ENCODE measurements around the gene DHRSX. TPM values are rescaled to one million over a fixed set of nuclear protein-coding genes. Genes with fewer than 3 reads are reported as not detected.

DHRSX gene
- total and polyA plus RNA-seq, 2 of the 13 experiments (the other 11 are each of a cell fraction or from before 2014, with no cell fraction given): 15.5 to 24.3 TPM

DNA sequence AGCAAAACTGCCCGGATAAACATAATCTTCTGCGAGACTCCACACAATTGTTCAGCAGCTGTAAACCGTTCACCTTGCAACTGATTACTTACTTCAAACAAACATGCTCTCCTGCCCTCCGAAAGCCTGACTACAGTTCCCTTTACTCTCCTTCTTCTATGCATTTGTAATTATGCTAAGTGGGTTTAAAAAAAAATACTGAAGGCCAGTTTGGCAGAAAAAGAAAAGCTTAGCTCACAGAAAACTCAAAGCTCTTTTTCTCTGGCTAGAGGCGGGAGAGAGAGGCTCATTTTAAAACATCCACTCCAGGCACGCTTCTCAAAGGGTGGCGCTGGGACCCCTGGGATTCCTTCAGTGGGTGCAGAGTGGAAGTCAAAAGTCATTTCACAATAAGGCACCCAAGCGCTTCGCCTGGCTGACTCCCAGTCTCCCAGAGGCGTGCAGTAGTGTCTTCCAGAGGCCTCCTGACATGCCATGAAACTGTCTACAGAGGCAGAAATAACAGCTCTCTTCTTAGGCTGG is 1.9 kb downstream of the DHRSX start (continued):
- TF ChIP-seq EP300 (IDR thresholded peaks at IDR 0.05; ENCODE audit: low read depth in 2 of 2, low read length in 2 of 2): no peak
- TF ChIP-seq EP300 (CRISPR knock-in tag; IDR thresholded peaks at IDR 0.05; ENCODE audit: borderline replicate concordance): no peak
- TF ChIP-seq, protein P1, sequence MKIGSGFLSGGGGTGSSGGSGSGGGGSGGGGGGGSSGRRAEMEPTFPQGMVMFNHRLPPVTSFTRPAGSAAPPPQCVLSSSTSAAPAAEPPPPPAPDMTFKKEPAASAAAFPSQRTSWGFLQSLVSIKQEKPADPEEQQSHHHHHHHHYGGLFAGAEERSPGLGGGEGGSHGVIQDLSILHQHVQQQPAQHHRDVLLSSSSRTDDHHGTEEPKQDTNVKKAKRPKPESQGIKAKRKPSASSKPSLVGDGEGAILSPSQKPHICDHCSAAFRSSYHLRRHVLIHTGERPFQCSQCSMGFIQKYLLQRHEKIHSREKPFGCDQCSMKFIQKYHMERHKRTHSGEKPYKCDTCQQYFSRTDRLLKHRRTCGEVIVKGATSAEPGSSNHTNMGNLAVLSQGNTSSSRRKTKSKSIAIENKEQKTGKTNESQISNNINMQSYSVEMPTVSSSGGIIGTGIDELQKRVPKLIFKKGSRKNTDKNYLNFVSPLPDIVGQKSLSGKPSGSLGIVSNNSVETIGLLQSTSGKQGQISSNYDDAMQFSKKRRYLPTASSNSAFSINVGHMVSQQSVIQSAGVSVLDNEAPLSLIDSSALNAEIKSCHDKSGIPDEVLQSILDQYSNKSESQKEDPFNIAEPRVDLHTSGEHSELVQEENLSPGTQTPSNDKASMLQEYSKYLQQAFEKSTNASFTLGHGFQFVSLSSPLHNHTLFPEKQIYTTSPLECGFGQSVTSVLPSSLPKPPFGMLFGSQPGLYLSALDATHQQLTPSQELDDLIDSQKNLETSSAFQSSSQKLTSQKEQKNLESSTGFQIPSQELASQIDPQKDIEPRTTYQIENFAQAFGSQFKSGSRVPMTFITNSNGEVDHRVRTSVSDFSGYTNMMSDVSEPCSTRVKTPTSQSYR (CRISPR knock-in tag; IDR thresholded peaks at IDR 0.05; ENCODE audit: borderline replicate concordance): no peak
- TF ChIP-seq SRY (CRISPR knock-in tag; IDR thresholded peaks at IDR 0.05): 0 out of 2 replicates have a peak, but pooled peaks have one; percentile 14
- TF ChIP-seq, protein P2, sequence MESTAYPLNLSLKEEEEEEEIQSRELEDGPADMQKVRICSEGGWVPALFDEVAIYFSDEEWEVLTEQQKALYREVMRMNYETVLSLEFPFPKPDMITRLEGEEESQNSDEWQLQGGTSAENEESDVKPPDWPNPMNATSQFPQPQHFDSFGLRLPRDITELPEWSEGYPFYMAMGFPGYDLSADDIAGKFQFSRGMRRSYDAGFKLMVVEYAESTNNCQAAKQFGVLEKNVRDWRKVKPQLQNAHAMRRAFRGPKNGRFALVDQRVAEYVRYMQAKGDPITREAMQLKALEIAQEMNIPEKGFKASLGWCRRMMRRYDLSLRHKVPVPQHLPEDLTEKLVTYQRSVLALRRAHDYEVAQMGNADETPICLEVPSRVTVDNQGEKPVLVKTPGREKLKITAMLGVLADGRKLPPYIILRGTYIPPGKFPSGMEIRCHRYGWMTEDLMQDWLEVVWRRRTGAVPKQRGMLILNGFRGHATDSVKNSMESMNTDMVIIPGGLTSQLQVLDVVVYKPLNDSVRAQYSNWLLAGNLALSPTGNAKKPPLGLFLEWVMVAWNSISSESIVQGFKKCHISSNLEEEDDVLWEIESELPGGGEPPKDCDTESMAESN (CRISPR knock-in tag; conservative IDR thresholded peaks at IDR 0.05): no peak
- no peak for TF ChIP-seq HDAC6 (IDR thresholded peaks at IDR 0.05; ENCODE audit: low read depth, low read length)
- no peak for TF ChIP-seq ZNF777 (CRISPR knock-in tag; IDR thresholded peaks at IDR 0.05)
- no peak for TF ChIP-seq MEIS2 (CRISPR knock-in tag; IDR thresholded peaks at IDR 0.05)
- TF ChIP-seq MEF2D (CRISPR knock-in tag; IDR thresholded peaks at IDR 0.05): 0 out of 2 replicates have a peak, but pooled peaks have one; percentile 1
- TF ChIP-seq ZC3H13 (CRISPR knock-in tag; IDR thresholded peaks at IDR 0.05): no peak
- no peak for TF ChIP-seq FOSL1 (CRISPR knock-in tag; IDR thresholded peaks at IDR 0.05; ENCODE audit: borderline replicate concordance)
- TF ChIP-seq, protein P3, sequence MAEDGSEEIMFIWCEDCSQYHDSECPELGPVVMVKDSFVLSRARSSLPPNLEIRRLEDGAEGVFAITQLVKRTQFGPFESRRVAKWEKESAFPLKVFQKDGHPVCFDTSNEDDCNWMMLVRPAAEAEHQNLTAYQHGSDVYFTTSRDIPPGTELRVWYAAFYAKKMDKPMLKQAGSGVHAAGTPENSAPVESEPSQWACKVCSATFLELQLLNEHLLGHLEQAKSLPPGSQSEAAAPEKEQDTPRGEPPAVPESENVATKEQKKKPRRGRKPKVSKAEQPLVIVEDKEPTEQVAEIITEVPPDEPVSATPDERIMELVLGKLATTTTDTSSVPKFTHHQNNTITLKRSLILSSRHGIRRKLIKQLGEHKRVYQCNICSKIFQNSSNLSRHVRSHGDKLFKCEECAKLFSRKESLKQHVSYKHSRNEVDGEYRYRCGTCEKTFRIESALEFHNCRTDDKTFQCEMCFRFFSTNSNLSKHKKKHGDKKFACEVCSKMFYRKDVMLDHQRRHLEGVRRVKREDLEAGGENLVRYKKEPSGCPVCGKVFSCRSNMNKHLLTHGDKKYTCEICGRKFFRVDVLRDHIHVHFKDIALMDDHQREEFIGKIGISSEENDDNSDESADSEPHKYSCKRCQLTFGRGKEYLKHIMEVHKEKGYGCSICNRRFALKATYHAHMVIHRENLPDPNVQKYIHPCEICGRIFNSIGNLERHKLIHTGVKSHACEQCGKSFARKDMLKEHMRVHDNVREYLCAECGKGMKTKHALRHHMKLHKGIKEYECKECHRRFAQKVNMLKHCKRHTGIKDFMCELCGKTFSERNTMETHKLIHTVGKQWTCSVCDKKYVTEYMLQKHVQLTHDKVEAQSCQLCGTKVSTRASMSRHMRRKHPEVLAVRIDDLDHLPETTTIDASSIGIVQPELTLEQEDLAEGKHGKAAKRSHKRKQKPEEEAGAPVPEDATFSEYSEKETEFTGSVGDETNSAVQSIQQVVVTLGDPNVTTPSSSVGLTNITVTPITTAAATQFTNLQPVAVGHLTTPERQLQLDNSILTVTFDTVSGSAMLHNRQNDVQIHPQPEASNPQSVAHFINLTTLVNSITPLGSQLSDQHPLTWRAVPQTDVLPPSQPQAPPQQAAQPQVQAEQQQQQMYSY (CRISPR knock-in tag; IDR thresholded peaks at IDR 0.05): no peak
- peak; percentile 58 for TF ChIP-seq ATF1 (CRISPR knock-in tag; IDR thresholded peaks at IDR 0.05)
- TF ChIP-seq ARNTL (CRISPR knock-in tag; IDR thresholded peaks at IDR 0.05): no peak
- TF ChIP-seq ZNF160 (CRISPR knock-in tag; IDR thresholded peaks at IDR 0.05): no peak
- TF ChIP-seq, protein P4, sequence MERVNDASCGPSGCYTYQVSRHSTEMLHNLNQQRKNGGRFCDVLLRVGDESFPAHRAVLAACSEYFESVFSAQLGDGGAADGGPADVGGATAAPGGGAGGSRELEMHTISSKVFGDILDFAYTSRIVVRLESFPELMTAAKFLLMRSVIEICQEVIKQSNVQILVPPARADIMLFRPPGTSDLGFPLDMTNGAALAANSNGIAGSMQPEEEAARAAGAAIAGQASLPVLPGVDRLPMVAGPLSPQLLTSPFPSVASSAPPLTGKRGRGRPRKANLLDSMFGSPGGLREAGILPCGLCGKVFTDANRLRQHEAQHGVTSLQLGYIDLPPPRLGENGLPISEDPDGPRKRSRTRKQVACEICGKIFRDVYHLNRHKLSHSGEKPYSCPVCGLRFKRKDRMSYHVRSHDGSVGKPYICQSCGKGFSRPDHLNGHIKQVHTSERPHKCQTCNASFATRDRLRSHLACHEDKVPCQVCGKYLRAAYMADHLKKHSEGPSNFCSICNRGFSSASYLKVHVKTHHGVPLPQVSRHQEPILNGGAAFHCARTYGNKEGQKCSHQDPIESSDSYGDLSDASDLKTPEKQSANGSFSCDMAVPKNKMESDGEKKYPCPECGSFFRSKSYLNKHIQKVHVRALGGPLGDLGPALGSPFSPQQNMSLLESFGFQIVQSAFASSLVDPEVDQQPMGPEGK (CRISPR knock-in tag; IDR thresholded peaks at IDR 0.05): 0 out of 2 replicates have a peak, but pooled peaks have one; percentile 3
- TF ChIP-seq ZNF430 (CRISPR knock-in tag; IDR thresholded peaks at IDR 0.05): 0 out of 2 replicates have a peak, but pooled peaks have one; percentile 21
- peak; percentile 25; the same call in 1 of the 2 replicates for TF ChIP-seq GATAD2A (CRISPR knock-in tag; IDR thresholded peaks at IDR 0.05)
- peak; percentile 50; the same call in 1 of the 2 replicates for TF ChIP-seq ZNF670 (CRISPR knock-in tag; IDR thresholded peaks at IDR 0.05; ENCODE audit: borderline replicate concordance)

All from HepG2 (cell line).